CD4-positive, alpha-beta T cell treated with Interleukin-4 for 1 hour (primary cell): Measurements from ENCODE around the gene UBE4A.
A peak's percentile ranks its signal among the peaks of the same experiment; 100 is the strongest.

Experiments used
- DNase-seq, 2 donors: peaks; one replicate each; pipeline ENCODE4 v3.0.0-alpha.2; 2020 to 2022

Gene UBE4A

GRCh38 chr11:118439646-118440045, 80.2 kb downstream of the UBE4A start:
- peak in 1 of 2 donors; percentile 32 for DNase-seq

GRCh38 chr11:118441770-118442275, 82.4 kb downstream of the UBE4A start:
- DNase-seq = no peak

GRCh38 chr11:118442301-118442700, 82.9 kb downstream of the UBE4A start:
- DNase-seq = no peak

- DNase-seq = no peak
Observed at GRCh38 chr11:118442908-118443589, 83.6 kb downstream of the UBE4A start.

- peak in 1 of 2 donors; percentile 33 for DNase-seq
Observed at GRCh38 chr11:118443590-118444218, 84.3 kb downstream of the UBE4A start.

GRCh38 chr11:118447423-118447822, 88.0 kb downstream of the UBE4A start:
- DNase-seq = no peak

- DNase-seq = no peak
Observed at GRCh38 chr11:118448294-118448693, 88.9 kb downstream of the UBE4A start.
